Psoas muscle (tissue), 8 donors: ENCODE data around the gene NBEA. TPM values are rescaled to one million over a fixed set of nuclear protein-coding genes. Genes with fewer than 3 reads are reported as not detected.
"Not testable (repeated sequence)": the region's sequence is repeated elsewhere in the genome, so short reads cannot be mapped to it uniquely, and the experiment has no call there.

ENCODE experiments used
- ATAC-seq, 4 donors: fragments of 200-7000 bp; cut with Tn5 transposase; one replicate each; pipeline ENCODE4 v1.9.1; 2020; ENCODE audit warnings: moderate library complexity in 3 of 4, mild to moderate bottlenecking in 2 of 4
- DNase-seq, 2 donors: peaks; one replicate each; pipeline ENCODE4 v3.0.0-alpha.2; 2020
- H3K27ac ChIP-seq: fragments of 200-600 bp; one replicate; pipeline ENCODE4 v1.8.0; 2022
- H3K27me3 ChIP-seq, 3 donors: fragments of 200-600 bp in 1 of 3; one replicate each; pipeline versions ENCODE4 v1.6.1 to v1.8.0; 2013 to 2022; ENCODE audit warnings: low read length in 2 of 3, mild to moderate bottlenecking in 2 of 3, moderate library complexity in 1 of 3; ENCODE audit not compliant: insufficient read depth in 3 of 3
- H3K36me3 ChIP-seq, 2 donors: fragments of 200-600 bp in 1 of 2; one replicate each; pipeline versions ENCODE4 v1.6.1 to v1.8.0; 2013 to 2022; ENCODE audit warnings: low read depth in 1 of 2, mild to moderate bottlenecking in 1 of 2, moderate library complexity in 1 of 2; ENCODE audit not compliant: insufficient read depth in 1 of 2
- H3K4me1 ChIP-seq: fragments of 200-600 bp; one replicate; pipeline ENCODE4 v1.8.0; 2022
- H3K4me3 ChIP-seq: fragments of 200-600 bp; one replicate; pipeline ENCODE4 v1.8.0; 2022; ENCODE audit warnings: mild to moderate bottlenecking
- H3K9me3 ChIP-seq: fragments of 200-600 bp; one replicate; pipeline ENCODE4 v1.8.0; 2022
- CTCF ChIP-seq: fragments of 200-600 bp; IDR thresholded peaks from one replicate; pipeline ENCODE4 v1.8.0; 2022; ENCODE audit warnings: antibody characterized with exemption
- WGBS, 3 donors: extraction: QIAGEN DNeasy Blood & Tissue Kit; methylation state at CpG; one replicate each; pipeline versions ENCODE4 v1.1.6 to v1.1.7; 2013; 5-methylcytosine and 5-hydroxymethylcytosine counted together
- intact Hi-C, 2 donors: fragments of 100-400 bp; cut with DNase I; formaldehyde crosslinking; loops; one replicate each; pipeline versions ENCODE4 v1.11.0 to v1.14.2; 2022
- polyA plus RNA-seq, 3 donors: library from polyadenylated mRNA; stranded (reverse); fragments of 200-250 nt; gene quantifications; one replicate each; pipeline ENCODE4 v1.2.3, GENCODE V29; 2013
- total RNA-seq, 4 donors: library from RNA; stranded (reverse); fragmentation: NEBNext Ultra II Directional in 2 of 4; extraction: Animal tissue kit (Norgen Biotek cat#: 25700) in 2 of 4; gene quantifications; one replicate each; pipeline versions ENCODE4 v1.2.1 to v1.2.4, GENCODE V29; 2021 to 2023
- donor health status: healthy with polysubstance abuse.
- donor health status: DM: no; HTN: no; CAD: no; lungs with moderate emphysema.
- donor health status: Bipolar disorder and iron deficiency.
- donor health status: healthy.
- donor health status: DM: yes; HTN: yes; CAD: no.
- donor health status: DM: no; HTN: no; CAD: no.
- donor health status: DM: no; HTN: no; CAD: no.
- donor health status: DM: yes; HTN: yes; CAD: no.

The NBEA gene
- total and polyA plus RNA-seq, 7 donors, result 0.99 to 5.3 (median 1.5) TPM

GRCh38 chr13:35086667-35087066 is 144.6 kb downstream of the NBEA start:
- TF ChIP-seq CTCF, result no peak
- no peak for DNase-seq
- no peaks in the 10 kb centered on the region for H3K4me1 ChIP-seq
- intact Hi-C loops, result no loop called here
- 55 to 70% (median 63%) methylated on average over 2 of the region's 2 CpGs for WGBS, 3 donors
- H3K27ac ChIP-seq, result no peak overlapping the region
- H3K27me3 ChIP-seq, result no peaks in the 10 kb centered on the region
- no peak overlapping the region for H3K4me3 ChIP-seq
- no peak for ATAC-seq
- H3K36me3 ChIP-seq, result no peaks in the 10 kb centered on the region
- no peaks in the 10 kb centered on the region for H3K9me3 ChIP-seq

- no peaks in the 10 kb centered on the region for H3K4me1 ChIP-seq
- no peaks in the 10 kb centered on the region for H3K27me3 ChIP-seq
- 90 to 92% (median 91%) methylated on average over 4 of the region's 4 CpGs for WGBS, 3 donors
- no peak for DNase-seq
- TF ChIP-seq CTCF, result no peak
- intact Hi-C loops, result no loop called here
- H3K9me3 ChIP-seq, result no peaks in the 10 kb centered on the region
- no peak overlapping the region for H3K27ac ChIP-seq
- ATAC-seq, result no peak
- no peaks in the 10 kb centered on the region for H3K36me3 ChIP-seq
- H3K4me3 ChIP-seq, result no peak overlapping the region
Observed at GRCh38 chr13:35092251-35092650, 150.2 kb downstream of the NBEA start.

GRCh38 chr13:35092751-35093150 is 150.7 kb downstream of the NBEA start:
- DNase-seq (no peak), ATAC-seq (no peak)
- 94 to 98% (median 96%) methylated on average over 2 of the region's 2 CpGs for WGBS, 3 donors
- Histone ChIP-seq H3K4me1 (no peaks in the 10 kb centered on the region), H3K4me3 (no peak overlapping the region), H3K27ac (no peak overlapping the region), H3K9me3 (no peaks in the 10 kb centered on the region), H3K27me3 (no peaks in the 10 kb centered on the region), H3K36me3 (no peaks in the 10 kb centered on the region)
- intact Hi-C loops, result no loop called here
- TF ChIP-seq CTCF, result no peak

GRCh38 chr13:35093356-35093755 is 151.3 kb downstream of the NBEA start:
- WGBS, 3 donors, result 95 to 100% (median 95%) methylated on average over 1 of the region's 1 CpG
- H3K27ac ChIP-seq, result no peak overlapping the region
- H3K9me3 ChIP-seq, result no peaks in the 10 kb centered on the region
- H3K27me3 ChIP-seq, result no peaks in the 10 kb centered on the region
- no peaks in the 10 kb centered on the region for H3K4me1 ChIP-seq
- no peak for TF ChIP-seq CTCF
- intact Hi-C loops, result no loop called here
- no peaks in the 10 kb centered on the region for H3K36me3 ChIP-seq
- DNase-seq, result no peak
- no peak overlapping the region for H3K4me3 ChIP-seq
- ATAC-seq, result no peak

GRCh38 chr13:35106771-35107170 is 164.7 kb downstream of the NBEA start:
- H3K4me3 ChIP-seq, DNase-seq, H3K36me3 ChIP-seq, ATAC-seq, intact Hi-C loops, H3K27ac ChIP-seq, H3K4me1 ChIP-seq, H3K9me3 ChIP-seq, H3K27me3 ChIP-seq: not testable (repeated sequence)
